Vagina (tissue), 2 donors: Measurements from ENCODE around the gene MYLK.

Source experiments
- POLR2AphosphoS5 ChIP-seq, 2 donors: sonication (generic); formaldehyde crosslinking; IDR thresholded peaks; one replicate each; pipeline ENCODE4 v1.9.0; 2017; ENCODE audit warnings: antibody characterized with exemption in 2 of 2, mild to moderate bottlenecking in 2 of 2, low read depth in 1 of 2; ENCODE audit not compliant: insufficient read depth in 1 of 2
- TF ChIP-seq, protein P1 (sequence below), 3 experiments: fragments of 450-650 bp in 2 of 3; fragments of 200-600 bp in 1 of 3; sonication (generic) in 1 of 3; IDR thresholded peaks; one replicate each; pipeline ENCODE4 v1.5.1; 2017 to 2019; ENCODE audit warnings: antibody characterized with exemption in 3 of 3, mild to moderate bottlenecking in 2 of 3, moderate library complexity in 2 of 3

DNA sequence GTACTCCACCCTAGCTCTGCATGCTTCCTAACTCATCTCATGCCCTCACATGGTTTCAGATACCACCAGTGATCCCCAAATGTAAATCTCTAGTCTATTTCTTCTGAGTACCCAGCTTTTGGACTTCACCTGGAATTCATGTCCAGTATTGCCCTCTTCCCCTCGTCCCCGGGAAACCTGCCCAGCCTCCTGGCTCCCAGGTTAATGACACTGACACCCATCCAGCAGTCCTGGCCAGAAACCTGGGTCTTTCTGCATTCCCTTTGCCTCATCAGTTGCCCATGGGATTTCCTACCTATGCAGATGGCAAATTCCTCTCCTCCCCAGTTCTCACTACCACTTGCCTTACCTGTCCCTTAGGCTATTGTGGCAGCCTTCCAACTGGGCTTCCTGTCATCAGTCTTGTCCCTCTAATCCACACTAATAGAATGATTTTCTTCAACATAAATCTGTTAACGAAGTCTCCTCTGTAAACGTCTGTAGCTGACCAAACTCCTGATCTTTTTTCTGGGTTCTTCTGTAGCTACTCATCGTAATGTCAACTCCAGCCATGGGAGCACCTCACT lies 15.3 kb upstream of the MYLK start:
- TF ChIP-seq, protein P1, sequence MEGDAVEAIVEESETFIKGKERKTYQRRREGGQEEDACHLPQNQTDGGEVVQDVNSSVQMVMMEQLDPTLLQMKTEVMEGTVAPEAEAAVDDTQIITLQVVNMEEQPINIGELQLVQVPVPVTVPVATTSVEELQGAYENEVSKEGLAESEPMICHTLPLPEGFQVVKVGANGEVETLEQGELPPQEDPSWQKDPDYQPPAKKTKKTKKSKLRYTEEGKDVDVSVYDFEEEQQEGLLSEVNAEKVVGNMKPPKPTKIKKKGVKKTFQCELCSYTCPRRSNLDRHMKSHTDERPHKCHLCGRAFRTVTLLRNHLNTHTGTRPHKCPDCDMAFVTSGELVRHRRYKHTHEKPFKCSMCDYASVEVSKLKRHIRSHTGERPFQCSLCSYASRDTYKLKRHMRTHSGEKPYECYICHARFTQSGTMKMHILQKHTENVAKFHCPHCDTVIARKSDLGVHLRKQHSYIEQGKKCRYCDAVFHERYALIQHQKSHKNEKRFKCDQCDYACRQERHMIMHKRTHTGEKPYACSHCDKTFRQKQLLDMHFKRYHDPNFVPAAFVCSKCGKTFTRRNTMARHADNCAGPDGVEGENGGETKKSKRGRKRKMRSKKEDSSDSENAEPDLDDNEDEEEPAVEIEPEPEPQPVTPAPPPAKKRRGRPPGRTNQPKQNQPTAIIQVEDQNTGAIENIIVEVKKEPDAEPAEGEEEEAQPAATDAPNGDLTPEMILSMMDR (IDR thresholded peaks at IDR 0.05) = no peak
- TF ChIP-seq POLR2AphosphoS5 (IDR thresholded peaks at IDR 0.05; ENCODE audit: insufficient read depth in 1 of 2, low read depth in 1 of 2) = no peak
